Measurements from ENCODE around the gene LELP1. TPM values are rescaled to one million over a fixed set of nuclear protein-coding genes. Genes with fewer than 3 reads are reported as not detected.

LELP1 gene
- total and polyA plus RNA-seq, 2 of the 8 experiments (the other 6 are each of a cell fraction or from before 2014, with no cell fraction given): not detected

DNA sequence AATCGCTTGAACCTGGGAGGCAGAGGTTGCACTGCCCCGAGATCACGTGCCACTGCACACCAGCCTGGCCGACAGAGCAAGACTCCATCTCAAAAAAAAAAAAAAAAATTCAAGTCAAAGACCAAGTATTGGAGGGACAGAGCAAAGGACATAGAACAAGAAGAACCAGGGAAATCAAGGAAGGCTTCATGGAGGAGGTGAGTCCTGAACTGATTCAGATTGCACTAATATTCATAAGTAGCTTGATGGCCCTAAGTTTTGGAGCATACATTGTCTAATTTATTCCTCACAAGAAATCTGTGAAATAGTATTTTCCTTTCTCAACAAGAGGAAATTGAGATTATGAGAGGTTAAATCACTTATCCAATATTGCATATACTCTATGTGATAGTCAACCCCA lies 10.3 kb downstream of the LELP1 start:
- Histone ChIP-seq H2BK12ac (ENCODE audit: low read depth, low read length) (no peak overlapping the region), H3K23ac (ENCODE audit: insufficient read length) (no peak overlapping the region), H2BK15ac (ENCODE audit: low read length) (no peak overlapping the region), H3K79me2 (ENCODE audit: control insufficient read depth in 1 of 2, insufficient read depth in 2 of 2, low read length in 2 of 2) (no peaks in the 10 kb centered on the region), H3K4me1 (replicated peaks in 1 of 4; ENCODE audit: control insufficient read depth in 3 of 4, insufficient read depth in 4 of 4, low read length in 3 of 4) (peaks cover 0 to 3% (median 0%) of the 10 kb centered on the region in 4 experiments; a peak in 1 of 7 replicates), H3K9me3 (ENCODE audit: insufficient read depth in 2 of 2, low read depth in 1 of 2, low read length in 1 of 2) (peaks cover 0 to 4% of the 10 kb centered on the region in 2 experiments; a peak in 1 of 4 replicates), H3K4me3 (ENCODE audit: extremely low read depth in 1 of 4, insufficient read depth in 2 of 4, low read depth in 3 of 4, low read length in 4 of 4) (no peak overlapping the region), H2BK5ac (ENCODE audit: low read depth, low read length) (no peak overlapping the region), H4K5ac (ENCODE audit: insufficient read length, low read depth, low read length) (no peak overlapping the region), H3K79me1 (ENCODE audit: low read depth, low read length) (no peaks in the 10 kb centered on the region), H3K36me3 (ENCODE audit: control insufficient read depth in 2 of 4, insufficient read depth in 4 of 4, low read length in 3 of 4) (no peaks in the 10 kb centered on the region), H3K27ac (ENCODE audit: low read depth, low read length) (no peak overlapping the region), H3K14ac (ENCODE audit: insufficient read length) (no peak overlapping the region), H3K4ac (replicated peaks; ENCODE audit: insufficient read length, low read depth, low read length) (no peak overlapping the region), H4K91ac (replicated peaks; ENCODE audit: insufficient read length, low read length) (no peak overlapping the region), H2BK20ac (ENCODE audit: low read length) (no peak overlapping the region), H3K9ac (replicated peaks in 1 of 4; ENCODE audit: extremely low read depth in 1 of 4, low read depth in 3 of 4, low read length in 3 of 4) (no peak overlapping the region), H3K27me3 (replicated peaks in 1 of 4; ENCODE audit: control insufficient read depth in 3 of 4, extremely low read depth in 1 of 4, insufficient read depth in 3 of 4, low read length in 3 of 4) (no peaks in the 10 kb centered on the region; a peak in 1 of 7 replicates), H3K18ac (ENCODE audit: extremely low read depth, low read length) (no peak overlapping the region), H3K23me2 (ENCODE audit: low read depth, low read length) (no peaks in the 10 kb centered on the region), H2AFZ (ENCODE audit: low read length) (no peak overlapping the region), H2BK120ac (replicated peaks; ENCODE audit: low read depth, low read length) (no peak overlapping the region), H3K4me2 (ENCODE audit: insufficient read depth in 1 of 2, low read depth in 2 of 2, low read length in 2 of 2) (no peak overlapping the region), H3K56ac (replicated peaks; ENCODE audit: insufficient read length, low read depth, low read length) (no peak overlapping the region), H2AK5ac (ENCODE audit: low read depth, low read length) (no peak overlapping the region), H4K20me1 (replicated peaks in 1 of 2; ENCODE audit: control insufficient read depth in 1 of 2, insufficient read depth in 2 of 2, low read length in 2 of 2) (no peaks in the 10 kb centered on the region), H4K8ac (ENCODE audit: extremely low read depth, insufficient read depth, low read length) (no peak overlapping the region)
- no peak for FAIRE-seq
- 87% methylated on average over 4 of the region's 4 CpGs; no CpG with 5 or more reads in 1 of the 2 experiments for WGBS, 2 experiments (ENCODE audit: extremely low coverage in 1 of 2, insufficient coverage in 1 of 2, insufficient read length in 1 of 2, insufficient replicate concordance in 2 of 2, low coverage in 1 of 2, low lambda C conversion rate in 2 of 2, missing lambda C conversion rate in 1 of 2)
- ChIA-PET POLR2A (ENCODE audit: partially characterized antibody) (no interaction called here), CTCF (ENCODE audit: partially characterized antibody) (interaction anchor here (0.6 to 1.3 kb wide), 2 partner anchors 337 to 343 kb away, joined by 3 read pairs; no protein-coding TSS in a partner anchor)
- TF ChIP-seq EGR1 (IDR thresholded peaks at IDR 0.05; ENCODE audit: borderline replicate concordance, low read depth, low read length): no peak
- no peak for TF ChIP-seq SUZ12 (IDR thresholded peaks at IDR 0.05; ENCODE audit: low read length)
- TF ChIP-seq SIRT6 (IDR thresholded peaks at IDR 0.05; ENCODE audit: low read length): no peak
- TF ChIP-seq TBP (IDR thresholded peaks at IDR 0.05; ENCODE audit: low read depth, low read length): no peak
- TF ChIP-seq GTF2F1 (IDR thresholded peaks at IDR 0.05; ENCODE audit: borderline replicate concordance, low read depth, low read length): no peak
- TF ChIP-seq KDM5A (IDR thresholded peaks at IDR 0.05; ENCODE audit: low read length): no peak
- no peak for TF ChIP-seq YY1 (IDR thresholded peaks at IDR 0.05; ENCODE audit: low read depth, low read length)
- TF ChIP-seq POU5F1 (IDR thresholded peaks at IDR 0.05; ENCODE audit: low read depth, low read length): no peak
- no peak for TF ChIP-seq SP4 (IDR thresholded peaks at IDR 0.05; ENCODE audit: low read length)
- no peak for TF ChIP-seq BACH1 (IDR thresholded peaks at IDR 0.05; ENCODE audit: low read length)
- no peak for DNase-seq (ENCODE audit: low read depth in 1 of 2, low spot score in 2 of 2)

Data from H1 (cell line).